Daoy (cell line): ENCODE measurements around the gene ATG7. TPM values are rescaled to one million over a fixed set of nuclear protein-coding genes. Genes with fewer than 3 reads are reported as not detected.
A peak's percentile ranks its signal among the peaks of the same experiment; 100 is the strongest.
"Not testable (repeated sequence)": the region's sequence is repeated elsewhere in the genome, so short reads cannot be mapped to it uniquely, and the experiment has no call there.

ENCODE experiments used
- DNase-seq: peaks from one replicate; pipeline ENCODE4 v3.0.0-alpha.2; 2015; ENCODE audit warnings: low read depth
- total RNA-seq: library from RNA; depleted of rRNA; stranded (reverse); fragments of >200 nt; shearing (Covaris generic); gene quantifications from 2 replicates; pipeline ENCODE4 v1.2.3, GENCODE V29; 2014

The ATG7 gene
- total RNA-seq, 1 experiment from 2014 or later, result 51.6 TPM

DNA sequence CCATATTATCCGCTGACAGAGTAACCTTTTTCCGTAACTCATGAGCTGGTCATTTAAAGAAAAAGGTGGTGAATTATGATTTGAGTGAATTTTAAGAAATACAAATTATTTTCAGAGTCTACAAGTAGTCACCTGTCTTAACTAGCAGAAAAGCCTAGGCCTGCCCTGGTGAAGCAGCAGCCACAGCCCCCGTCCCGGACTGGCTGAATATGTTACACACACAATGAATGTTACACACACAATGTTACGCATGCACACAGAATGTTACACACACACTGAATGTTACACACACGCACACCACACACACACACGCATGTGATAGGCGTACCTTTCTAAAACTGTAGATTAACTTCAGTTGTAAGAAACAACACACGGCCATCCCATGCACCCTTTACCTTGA is 293.7 kb downstream of the ATG7 start:
- DNase-seq, result no peak

- DNase-seq, result no peak
Observed at GRCh38 chr3:11566478-11566877, 294.3 kb downstream of the ATG7 start.

GRCh38 chr3:11566916-11567315 is 294.7 kb downstream of the ATG7 start:
- DNase-seq, result no peak

- peak; percentile 91 for DNase-seq
Observed at GRCh38 chr3:11567516-11568467, 295.6 kb downstream of the ATG7 start.

DNA sequence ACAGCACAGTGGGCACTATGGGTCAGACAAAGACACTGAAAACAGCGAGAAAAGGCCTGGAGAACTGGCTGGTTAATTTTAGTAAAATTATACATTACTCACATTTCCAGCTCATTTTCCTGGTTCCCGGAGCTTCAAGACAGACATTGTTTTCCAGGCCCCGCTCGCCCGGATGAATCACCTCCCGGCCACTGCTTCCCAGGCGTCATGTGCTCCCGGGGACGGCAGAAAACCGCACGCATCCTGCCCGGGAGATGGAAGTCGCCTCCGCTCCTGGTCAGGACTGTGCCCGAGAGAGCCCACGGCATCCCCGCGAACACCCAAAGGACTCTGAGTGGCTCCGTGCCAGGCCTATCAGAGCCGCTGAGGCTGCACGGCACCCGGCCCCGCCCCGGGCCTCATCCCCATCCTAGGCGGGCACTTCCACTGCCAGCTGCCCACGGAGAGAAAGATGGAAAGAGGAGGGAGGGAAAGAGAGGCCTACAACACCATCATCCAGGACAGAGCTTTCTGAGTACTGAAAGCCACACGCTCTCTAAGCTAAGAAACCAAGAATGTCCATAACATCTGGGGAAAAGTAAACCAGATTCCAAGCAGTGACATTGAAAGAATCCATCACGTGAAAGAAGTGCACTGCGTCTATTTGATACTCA is 296.4 kb downstream of the ATG7 start:
- DNase-seq, result peak; percentile 93

DNA sequence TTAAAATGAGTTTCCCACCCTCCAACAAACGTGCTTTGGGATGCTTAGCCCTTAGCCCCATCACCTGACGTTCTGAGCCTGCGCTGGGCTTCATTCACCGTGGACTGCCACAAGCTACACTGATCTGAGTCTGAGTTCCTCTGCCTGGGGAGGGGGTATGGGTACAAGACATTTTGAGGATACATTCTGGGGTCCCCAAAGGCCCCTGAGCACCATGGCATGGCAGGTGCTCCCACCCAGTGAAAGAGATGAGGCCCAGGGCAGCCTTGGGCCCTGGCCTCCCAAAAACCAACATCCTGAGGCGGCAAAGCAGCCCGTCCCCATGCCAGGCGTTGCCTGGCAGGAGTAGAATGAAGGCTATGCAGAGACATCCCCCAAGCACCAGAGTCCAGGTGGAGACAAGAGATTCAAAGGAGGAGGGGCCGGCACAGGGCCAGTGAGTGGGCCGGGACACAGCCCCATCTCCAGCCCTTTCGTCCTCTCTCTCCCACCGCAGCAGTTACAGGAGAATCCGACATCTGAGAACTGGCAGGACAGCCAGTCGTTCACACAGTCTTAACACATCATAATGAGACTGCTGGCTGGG is 297.1 kb downstream of the ATG7 start:
- no peak for DNase-seq

DNA sequence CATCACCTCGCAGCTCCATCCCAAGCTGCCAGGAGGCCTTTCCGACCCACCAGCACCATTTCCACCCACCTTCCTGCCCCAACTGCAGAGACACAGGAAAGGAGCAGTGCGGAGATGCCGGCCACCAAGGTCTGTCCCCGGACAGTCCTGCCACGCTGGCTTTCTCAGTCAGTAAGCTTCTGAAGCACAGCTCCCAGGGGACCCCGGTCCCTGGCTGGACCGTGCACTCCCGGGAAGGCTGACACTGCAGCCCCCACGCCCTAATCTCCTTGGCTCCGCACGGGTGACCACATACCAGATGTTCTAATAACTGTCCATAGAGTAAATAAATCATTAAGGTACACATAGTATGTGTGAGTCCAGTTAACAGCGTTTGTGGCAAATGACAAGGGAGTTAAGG is 298.1 kb downstream of the ATG7 start:
- no peak for DNase-seq

GRCh38 chr3:11570789-11571495 is 298.7 kb downstream of the ATG7 start:
- peak; percentile 40 for DNase-seq

DNA sequence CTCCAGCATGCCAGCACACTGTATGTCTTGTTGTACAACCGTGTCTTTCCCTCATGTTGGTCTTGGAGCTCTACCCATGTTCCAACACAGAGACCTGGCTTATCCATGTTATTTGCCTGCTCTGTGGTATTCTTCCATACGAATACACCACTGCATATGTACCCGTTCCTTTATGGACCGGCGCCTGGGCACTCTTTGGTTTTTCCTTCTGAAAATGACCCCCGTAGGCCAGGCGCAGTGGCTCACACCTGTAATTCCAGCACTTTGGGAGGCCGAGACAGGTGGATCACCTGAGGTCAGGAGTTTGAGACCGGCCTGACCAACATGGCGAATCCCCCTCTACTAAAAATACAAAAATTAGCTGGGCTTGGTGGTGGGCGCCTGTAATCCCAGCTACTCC is 300.5 kb downstream of the ATG7 start:
- not testable (repeated sequence) for DNase-seq

- DNase-seq, result no peak
Observed at GRCh38 chr3:11574981-11575669, 302.9 kb downstream of the ATG7 start.

DNA sequence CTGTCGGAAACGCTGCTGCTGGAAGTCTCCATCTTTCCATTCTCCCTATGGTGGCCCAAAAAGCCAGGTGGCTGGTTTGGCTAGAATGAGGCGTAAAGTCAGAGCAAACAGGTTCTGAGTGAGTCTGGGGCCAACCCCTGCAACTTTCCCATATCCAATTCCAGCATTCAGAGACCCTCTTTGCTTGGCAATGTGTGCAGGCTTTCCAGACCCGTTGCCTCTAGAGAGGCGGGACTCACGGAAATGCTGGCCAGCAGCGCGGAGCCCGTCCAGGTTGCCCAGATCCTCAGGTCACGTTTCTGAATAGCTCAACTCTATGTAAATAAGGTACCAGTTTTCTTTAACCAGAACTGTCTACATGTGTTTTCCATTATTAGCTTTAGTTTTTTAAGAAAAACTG is 303.5 kb downstream of the ATG7 start:
- no peak for DNase-seq

GRCh38 chr3:11576453-11576852 is 304.3 kb downstream of the ATG7 start:
- no peak for DNase-seq

- no peak for DNase-seq
Observed at GRCh38 chr3:11578169-11578568, 306.0 kb downstream of the ATG7 start.

DNA sequence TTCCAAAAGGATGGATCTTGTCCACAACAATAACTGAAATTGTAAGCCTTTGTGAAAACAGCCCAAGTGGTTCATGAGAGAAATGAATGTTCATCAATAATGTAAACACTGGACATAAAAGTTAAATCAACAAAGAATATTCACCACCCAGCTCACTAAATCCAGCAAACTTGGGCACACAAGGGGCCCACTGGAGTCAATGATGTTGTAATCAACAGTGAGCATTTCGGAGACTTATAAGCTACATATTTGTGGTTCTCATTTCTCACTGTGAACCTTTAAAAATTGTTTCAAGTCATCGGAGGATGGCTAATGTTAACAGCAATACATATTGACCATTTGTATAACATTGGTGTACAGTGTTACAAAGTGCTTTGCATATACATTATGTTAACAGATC is 308.4 kb downstream of the ATG7 start:
- DNase-seq, result no peak

- no peak for DNase-seq
Observed at GRCh38 chr3:11581237-11582190, 309.3 kb downstream of the ATG7 start.

- DNase-seq, result peak; percentile 75
Observed at GRCh38 chr3:11582191-11582968, 310.2 kb downstream of the ATG7 start.

DNA sequence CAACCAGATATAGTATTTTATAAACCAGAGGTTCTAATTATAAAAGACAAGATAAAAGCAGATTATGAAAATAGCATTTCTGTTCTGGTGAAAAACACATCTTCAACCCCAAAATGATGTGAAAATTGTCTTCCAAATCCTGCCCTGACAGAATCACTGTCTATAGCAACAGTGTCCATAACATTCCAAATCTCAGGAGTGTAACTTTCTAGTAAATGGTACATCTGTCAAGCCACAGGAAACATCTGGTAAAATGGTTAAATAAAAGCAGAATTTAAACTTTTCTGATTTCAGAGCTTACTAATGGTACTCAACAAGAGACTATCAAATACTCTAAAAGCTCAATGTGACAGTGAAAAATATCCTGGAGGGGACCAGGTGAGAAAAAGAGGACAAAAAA is 311.0 kb downstream of the ATG7 start:
- DNase-seq, result no peak

DNA sequence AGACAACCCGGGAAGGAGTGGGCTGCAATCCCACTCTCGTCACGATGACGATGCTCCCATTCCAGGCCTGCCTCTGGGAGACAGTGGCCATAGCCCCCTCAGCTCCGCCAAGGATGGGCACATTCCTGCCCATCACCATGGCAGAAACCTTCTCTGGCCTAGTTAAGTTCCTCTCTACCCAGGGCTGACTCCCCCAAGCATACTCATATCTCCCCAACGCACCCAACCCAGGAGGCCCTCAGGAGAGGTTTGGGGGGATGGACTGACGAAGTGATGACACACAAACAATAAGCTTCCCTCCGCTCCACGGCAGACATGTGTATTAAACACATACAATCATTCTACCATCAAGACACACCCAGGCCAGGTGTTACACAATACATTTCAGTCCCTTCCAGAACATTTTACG is 311.4 kb downstream of the ATG7 start:
- peak; percentile 21 for DNase-seq

- DNase-seq, result no peak
Observed at GRCh38 chr3:11584570-11584969, 312.4 kb downstream of the ATG7 start.
